CD4-positive, alpha-beta T cell treated with Interleukin-15 for 1 hour (primary cell): ENCODE results near the gene NFE2L1.
"Not testable (repeated sequence)": the region's sequence is repeated elsewhere in the genome, so short reads cannot be mapped to it uniquely, and the experiment has no call there.

Experiments
- DNase-seq: peaks from one replicate; pipeline ENCODE4 v3.0.0-alpha.2; 2020

Gene NFE2L1

DNA sequence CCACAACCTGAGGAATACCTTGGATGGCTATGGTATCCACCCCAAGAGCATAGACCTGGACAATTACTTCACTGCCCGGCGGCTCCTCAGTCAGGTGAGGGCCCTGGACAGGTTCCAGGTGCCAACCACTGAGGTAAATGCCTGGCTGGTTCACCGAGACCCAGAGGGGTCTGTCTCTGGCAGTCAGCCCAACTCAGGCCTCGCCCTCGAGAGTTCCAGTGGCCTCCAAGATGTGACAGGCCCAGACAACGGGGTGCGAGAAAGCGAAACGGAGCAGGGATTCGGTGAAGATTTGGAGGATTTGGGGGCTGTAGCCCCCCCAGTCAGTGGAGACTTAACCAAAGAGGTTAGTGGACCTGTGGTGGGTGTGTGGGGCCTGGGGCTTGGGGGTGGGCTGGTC lies 3.1 kb downstream of the NFE2L1 start:
- DNase-seq = no peak

DNA sequence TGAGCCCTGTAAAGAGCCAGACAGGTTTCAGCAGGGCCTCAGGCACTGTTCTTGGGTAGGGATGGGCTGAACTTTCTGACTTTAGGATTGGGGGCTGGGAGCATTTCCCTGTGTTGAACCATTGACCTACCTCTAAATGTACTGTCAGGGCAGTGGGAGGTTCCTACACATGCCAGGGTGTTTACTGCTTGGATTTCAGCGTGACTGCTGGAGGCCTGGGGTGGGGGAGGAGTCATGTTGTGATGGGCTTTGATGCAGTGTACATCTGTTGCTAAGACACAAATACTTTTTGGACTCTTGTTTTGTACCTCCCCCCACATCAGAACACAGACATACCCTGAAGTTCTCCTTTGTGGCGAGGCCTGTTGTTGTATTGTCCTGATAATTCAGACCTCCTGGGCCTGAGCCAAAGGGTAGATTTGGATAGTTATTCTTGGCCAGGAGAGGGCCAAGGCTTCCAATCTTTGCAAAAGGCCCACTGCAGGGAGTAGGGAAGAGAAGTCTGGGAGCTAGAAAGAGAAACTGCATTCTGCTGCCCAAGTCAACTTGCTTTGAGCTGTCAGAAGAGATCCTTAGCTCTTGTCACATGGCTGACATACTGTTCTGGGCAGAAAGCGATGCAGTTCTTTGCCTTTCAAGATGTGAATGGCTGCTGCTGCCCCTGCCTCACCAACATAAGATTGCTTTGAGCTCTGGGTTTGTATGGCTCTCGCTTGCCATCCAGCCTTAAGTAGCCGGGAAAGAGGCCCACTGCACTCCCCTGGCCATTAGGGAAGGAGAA lies 3.7 kb downstream of the NFE2L1 start:
- DNase-seq = no peak

DNA sequence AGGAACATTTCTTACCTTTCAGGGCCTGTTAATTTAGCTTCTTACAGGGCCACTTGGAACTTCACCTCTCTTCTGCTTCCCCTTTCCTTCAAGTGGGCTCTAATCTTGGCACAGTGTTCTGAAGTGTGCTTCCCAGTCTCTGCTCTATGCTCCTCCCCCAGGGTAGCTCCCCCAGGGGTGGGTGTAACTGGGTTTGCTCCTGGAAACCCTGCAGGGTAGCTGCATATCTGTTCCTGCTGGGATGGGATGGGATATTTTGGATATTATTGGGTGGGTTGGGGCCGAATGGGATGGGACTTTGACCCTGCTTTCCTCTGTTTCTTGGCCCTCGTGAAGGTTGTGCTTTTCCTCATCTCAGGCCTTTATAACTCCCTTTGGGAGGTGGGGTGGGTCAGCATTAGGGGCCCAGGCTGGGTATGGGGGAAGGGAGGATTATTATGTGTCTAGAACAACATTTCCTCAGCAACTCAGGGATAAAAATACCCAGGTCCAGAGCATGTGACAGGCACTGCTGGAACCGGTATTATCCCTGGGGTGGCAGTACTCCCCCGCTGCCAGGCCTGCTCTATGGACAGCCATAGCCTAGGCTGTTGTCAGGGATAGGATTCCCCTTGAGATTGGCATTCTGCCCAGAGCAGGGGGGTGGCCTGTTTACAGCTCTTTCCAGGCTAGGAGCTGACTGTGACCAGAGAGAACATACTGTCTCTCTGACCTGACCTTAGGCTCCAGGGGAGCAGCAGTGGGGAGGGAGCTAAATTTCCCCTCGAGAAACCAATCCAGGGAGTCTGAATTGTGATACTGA lies 5.0 kb downstream of the NFE2L1 start:
- no peak for DNase-seq

DNA sequence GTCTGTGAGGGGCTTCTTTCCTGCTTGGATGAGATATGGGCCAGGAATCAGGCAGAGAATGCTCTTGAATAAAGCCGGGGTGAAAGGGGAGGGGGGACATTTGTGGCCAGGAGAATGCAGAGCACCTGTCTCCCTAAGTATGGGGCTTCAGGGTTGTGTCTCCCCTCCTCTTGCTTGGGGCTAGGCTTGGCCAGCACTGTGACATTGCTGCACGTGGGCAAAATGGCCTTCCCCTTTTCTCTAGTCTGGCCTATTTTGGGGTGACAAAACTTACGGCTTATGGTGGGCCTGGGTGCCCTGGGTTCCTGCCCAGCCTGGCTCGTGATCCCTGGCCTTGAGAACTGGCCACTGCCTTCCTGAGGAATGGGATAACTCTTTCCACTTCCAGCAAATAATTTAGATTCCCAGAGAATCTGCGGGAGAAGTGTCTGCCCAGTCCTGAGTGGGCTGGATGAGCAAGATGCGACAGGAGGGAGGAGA lies 5.6 kb downstream of the NFE2L1 start:
- no peak for DNase-seq

DNA sequence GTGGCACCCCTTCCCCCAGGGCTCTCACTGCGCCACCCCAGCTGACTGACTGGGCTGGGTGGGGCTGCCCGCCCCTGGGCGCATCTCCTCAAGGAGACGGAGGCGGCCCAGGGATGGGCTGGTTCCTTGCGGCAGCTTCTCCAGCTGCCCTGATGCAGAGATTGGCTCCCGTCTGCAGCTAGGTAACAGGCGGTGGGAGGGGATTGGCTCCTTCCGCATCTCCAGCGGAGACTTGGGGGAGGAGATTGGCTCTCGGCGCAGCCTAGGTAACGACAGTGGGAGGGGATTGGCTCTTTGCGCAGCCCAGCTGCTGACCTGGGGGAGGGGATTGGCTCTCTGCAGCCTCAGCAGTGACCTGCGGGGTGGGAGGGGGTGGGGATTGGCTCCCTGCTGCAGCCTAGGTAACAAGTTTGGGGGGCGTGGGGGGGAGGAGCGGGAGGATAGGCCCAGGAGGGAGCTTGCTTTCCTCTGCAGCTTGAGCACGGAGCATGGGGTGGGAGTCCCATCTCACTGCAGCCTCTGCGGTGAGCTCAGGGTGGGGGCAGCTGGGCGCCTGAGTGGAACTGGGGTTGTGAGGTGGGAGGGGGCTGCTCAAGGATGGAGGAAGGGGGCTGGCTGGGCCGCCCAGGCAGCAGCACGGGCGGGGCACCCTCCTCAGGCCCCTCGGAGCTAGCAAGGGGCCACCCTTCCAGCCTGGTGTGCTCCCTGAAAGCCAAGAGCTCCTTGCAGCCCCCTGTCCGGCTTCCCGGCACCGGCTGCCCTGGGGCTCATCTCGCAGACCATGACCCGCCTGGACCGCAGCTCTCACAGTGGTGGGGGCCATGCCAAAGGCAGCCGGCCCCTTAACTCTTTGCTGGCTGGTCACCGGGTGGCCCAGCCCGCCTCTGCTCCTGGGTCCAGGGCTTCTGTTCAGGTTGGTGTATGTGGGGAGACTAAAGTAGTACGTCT lies 6.4 kb downstream of the NFE2L1 start:
- no peak for DNase-seq

DNA sequence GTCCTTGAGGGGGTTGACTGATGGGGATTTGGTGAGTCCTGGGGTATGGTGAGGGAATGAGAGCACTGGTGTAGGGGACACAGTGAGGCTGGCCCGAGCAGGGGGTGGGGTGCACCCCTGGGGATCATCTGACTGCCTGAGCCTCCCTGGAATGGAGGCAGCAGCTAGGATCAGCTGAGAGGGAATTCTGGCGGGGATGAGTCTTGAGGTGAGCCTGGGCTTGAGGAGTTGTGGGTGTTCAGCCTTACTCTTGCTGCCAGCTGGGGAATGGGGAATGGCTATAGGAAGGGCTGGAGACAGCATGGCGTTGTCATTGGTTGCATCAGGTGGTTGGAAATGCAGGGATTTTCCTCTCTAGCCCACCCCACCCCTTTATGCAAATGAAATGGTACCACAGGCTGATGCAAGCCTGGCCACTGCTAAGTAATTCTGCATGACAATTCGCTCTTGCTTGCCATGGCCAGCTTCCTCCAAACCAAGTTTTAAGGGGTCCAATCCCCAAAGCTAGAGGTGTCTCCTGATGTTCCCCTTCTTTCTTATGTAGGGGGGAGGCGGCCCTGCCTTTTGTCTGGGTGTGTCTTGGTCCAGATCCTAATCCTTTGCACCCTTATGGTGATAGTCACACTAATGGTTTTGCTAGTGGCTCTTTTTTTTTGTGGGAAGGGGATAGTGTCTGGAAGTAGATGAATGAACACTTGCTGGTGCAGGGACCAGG lies 7.5 kb downstream of the NFE2L1 start:
- no peak for DNase-seq

DNA sequence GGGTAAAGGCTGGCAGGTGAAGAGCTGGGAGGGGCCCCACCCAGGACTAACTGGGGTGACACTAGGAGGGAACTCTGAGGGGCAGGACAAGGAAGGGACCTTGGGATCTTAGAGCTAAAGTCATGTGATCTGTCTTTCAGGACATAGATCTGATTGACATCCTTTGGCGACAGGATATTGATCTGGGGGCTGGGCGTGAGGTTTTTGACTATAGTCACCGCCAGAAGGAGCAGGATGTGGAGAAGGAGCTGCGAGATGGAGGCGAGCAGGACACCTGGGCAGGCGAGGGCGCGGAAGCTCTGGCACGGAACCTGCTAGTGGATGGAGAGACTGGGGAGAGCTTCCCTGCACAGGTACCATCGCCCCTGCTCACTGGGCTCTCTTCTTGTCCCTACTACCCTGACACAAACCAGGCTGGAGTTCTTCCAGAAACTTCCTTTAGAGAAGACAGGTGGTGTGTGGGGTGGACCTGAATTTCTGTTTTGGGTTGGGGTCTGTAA lies 8.1 kb downstream of the NFE2L1 start:
- no peak for DNase-seq

DNA sequence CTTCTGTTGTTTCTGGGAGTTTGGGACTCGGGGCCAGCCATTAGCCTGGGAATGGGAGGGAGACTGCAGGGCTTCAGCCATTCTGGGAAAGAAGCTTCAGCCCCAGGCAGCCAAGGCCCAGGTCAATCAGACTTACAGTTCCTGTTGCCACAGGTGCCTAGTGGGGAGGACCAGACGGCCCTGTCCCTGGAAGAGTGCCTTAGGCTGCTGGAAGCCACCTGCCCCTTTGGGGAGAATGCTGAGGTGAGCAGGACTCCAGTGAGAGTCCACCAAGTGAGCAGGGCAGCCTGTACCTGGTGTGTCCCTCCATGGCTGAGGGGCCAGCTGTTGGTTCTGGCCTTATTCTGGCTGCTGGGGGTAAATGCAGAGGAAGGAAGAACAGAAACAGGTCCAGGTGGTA lies 8.7 kb downstream of the NFE2L1 start:
- DNase-seq = no peak

DNA sequence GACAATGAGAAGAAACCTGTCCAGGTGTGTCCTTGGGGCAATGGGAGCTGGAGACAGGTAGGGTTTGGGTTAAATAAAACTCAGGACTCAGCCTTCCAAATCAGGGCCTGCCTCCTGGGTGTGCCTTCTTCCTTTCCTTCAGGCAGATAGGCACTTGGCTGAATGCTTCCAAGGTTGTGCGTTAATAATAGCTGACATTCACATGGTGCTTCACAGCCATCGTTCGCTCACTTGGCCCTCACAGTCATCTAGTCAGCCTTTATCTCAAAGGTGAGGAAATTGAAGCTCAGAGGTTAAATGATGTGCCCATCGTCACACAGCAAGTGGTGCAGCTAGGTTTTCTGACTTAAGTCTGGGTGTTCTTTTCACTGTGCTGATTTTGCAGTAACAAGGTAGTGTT lies 9.5 kb downstream of the NFE2L1 start:
- DNase-seq = no peak

DNA sequence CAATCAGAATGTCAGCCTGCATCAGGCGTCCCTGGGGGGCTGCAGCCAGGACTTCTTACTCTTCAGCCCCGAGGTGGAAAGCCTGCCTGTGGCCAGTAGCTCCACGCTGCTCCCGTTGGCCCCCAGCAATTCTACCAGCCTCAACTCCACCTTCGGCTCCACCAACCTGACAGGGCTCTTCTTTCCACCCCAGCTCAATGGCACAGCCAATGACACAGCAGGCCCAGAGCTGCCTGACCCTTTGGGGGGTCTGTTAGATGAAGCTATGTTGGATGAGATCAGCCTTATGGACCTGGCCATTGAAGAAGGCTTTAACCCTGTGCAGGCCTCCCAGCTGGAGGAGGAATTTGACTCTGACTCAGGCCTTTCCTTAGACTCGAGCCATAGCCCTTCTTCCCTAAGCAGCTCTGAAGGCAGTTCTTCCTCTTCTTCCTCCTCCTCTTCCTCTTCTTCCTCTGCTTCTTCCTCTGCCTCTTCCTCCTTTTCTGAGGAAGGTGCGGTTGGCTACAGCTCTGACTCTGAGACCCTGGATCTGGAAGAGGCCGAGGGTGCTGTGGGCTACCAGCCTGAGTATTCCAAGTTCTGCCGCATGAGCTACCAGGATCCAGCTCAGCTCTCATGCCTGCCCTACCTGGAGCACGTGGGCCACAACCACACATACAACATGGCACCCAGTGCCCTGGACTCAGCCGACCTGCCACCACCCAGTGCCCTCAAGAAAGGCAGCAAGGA lies 10.4 kb downstream of the NFE2L1 start:
- DNase-seq = no peak

DNA sequence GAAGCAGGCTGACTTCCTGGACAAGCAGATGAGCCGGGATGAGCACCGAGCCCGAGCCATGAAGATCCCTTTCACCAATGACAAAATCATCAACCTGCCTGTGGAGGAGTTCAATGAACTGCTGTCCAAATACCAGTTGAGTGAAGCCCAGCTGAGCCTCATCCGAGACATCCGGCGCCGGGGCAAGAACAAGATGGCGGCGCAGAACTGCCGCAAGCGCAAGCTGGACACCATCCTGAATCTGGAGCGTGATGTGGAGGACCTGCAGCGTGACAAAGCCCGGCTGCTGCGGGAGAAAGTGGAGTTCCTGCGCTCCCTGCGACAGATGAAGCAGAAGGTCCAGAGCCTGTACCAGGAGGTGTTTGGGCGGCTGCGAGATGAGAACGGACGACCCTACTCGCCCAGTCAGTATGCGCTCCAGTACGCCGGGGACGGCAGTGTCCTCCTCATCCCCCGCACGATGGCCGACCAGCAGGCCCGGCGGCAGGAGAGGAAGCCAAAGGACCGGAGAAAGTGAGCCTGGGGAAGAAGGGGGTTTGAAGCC lies 11.0 kb downstream of the NFE2L1 start:
- no peak for DNase-seq

DNA sequence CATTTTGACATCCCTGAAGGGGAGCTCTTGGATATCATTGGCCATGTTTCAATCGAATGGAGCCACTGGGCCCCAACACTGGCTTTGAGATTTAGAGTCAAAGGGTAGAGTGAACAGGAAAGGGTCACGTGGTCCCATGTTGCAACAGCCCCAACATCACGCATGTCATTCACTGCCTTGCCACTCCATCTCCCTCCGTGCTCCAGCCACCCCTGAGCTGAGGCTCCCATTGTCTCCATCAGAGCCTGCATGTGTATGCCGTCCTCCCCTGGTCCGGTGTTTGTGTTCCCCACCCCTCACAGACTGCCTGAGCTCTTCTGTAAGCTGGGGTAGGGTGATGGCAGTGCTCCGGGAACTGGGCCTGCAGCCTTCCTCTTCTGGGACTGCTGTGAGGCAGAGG lies 12.1 kb downstream of the NFE2L1 start:
- DNase-seq = no peak

DNA sequence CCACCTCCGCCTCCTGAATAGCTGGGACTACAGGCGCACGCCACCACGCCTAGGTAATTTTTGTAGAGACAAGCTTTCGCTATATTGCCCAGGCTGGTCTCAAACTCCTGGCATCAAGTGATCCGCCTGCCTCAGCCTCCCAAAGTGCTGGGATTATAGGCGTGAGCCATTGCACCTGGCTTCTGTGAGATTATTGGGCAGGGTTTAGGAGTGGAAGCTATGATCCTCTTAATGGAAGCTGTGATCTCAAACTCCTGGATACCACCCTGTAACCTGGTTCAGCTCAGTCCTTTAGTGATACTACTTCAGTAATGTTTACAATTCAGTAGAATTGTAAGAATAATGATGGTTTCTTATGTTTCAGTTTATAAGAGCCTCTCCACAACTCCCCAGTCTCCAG lies 14.1 kb downstream of the NFE2L1 start:
- no peak for DNase-seq

DNA sequence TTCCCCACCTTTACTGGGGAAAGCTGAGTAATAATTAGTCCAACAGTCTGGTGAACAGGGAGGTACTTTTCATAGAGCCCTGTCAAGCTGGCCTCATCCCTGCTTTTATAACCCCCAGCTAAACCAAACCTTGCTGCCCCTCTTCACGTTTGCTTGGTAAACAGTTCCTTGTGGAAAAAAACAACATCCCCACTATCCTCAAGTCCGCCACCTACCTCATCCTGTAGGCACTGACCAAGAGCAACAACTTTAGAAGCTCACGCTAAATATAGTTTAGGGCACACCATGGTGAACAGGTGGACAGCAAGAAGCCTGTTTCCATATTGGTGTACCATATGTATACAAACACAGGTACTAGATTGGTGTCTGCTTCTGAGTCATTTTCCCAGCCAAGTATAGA lies 16.5 kb downstream of the NFE2L1 start:
- DNase-seq = no peak

DNA sequence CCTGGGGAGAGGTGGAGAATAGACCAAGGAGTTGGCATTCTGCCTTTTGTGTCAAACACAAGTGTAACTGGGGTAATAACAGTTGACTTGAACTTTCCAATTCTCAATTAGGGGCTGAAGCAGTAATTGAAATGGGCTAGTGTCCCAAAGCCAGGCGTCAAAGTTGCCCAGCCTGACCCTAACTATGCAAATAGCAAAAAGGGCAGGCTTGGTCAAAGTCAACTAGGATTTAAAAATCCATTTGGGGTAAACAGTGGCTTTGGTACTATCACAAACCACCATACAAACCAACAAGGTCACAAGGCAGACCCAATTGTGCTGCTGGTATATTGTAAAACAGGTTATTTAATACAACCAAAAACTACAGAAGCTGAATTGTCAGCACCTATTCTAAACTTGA lies 18.0 kb downstream of the NFE2L1 start:
- DNase-seq = no peak

DNA sequence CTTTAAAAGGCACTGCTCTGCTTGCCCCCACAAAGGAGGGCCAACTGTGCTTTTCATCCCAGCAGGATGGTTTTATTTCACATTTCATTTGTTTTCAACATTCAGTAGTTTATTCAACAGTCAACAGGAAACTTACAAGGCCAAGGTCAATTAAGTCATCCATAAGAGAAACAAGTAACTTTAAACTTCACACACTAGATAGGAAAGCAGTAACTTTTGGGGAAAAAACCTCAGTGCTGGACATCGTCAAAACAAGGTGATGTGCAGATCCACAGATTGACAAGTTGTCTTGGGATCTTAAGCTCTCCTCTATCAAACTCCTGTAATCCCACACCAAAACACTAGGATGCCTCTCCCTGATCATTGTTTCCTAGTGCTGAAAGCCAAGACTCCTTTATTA lies 18.5 kb downstream of the NFE2L1 start:
- no peak for DNase-seq

DNA sequence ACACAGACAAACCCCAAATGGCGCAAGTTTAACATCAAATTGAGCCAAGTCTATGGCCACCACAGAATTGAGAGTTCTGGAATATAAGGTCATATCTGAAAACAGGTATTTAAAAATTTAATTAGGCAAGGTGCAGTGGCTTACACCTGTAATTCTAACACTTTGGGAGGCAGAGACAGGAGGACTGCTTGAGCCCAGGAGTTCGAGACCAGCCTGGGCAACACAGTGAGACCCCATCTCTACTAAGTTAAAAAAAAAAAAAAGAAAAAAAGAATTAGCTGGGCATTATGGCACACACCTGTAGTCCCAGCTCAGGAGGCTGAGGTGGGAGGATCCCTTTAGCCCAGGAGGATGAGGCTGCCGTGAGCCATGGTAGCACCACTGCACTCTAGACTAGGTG lies 19.1 kb downstream of the NFE2L1 start:
- DNase-seq = no peak

DNA sequence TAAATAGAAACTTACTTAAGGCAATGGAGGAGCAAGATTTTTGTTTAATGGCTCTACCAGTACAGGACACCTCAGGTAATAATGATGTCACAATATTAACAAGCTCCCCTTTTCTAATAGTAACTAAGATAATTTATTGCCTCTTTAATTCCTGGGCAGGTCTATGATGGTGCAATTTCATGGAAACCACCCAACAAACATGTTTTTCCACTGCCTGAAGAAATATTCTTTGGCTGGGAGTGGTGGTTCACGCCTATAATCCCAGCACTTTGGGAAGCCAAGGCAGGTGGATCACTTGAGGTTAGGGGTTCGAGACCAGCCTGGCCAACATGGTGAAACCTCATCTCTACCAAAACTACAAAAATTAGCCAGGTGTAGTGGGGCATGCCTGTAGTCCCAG lies 19.6 kb downstream of the NFE2L1 start:
- not testable (repeated sequence) for DNase-seq

DNA sequence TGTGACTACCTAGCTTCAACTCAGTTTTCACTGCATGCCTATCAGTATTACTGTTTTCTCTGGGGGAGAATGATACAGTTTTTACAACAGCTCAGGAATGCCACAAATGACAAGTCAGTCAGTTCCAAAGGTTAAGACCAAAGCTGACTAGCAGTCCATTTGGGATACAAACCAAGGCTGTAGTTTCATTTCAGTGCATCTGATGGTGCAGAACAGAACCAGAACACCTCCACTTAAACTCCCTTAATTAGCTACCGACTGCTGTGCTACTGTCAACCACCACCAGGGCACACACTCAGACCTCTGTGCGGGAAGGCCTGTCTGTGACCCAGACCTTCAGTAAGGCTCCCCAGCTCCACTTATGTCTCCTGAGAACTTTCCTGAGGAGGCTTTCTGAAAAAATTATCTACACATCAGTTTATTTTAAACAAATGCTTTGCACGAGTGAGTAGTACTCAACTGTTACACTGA lies 20.4 kb downstream of the NFE2L1 start:
- no peak for DNase-seq

DNA sequence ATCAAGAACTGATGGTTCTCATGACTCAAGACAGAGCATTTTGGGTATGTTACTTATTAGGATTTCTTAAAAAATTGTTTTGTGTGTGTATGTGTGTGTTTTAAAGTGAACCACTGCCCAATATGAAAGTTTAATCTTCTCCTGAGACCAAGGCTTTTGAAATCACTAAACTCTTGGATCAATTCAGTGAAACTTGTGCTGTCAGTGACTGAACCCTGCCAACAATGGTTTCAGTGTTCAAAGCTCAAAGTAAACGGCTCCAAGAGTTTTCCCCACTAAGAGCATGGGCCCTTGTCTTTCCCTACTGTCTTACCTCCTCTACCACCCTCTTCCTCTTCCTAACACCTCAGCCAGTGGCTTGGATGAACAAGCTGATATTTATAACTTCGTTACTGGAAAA lies 22.0 kb downstream of the NFE2L1 start:
- no peak for DNase-seq

DNA sequence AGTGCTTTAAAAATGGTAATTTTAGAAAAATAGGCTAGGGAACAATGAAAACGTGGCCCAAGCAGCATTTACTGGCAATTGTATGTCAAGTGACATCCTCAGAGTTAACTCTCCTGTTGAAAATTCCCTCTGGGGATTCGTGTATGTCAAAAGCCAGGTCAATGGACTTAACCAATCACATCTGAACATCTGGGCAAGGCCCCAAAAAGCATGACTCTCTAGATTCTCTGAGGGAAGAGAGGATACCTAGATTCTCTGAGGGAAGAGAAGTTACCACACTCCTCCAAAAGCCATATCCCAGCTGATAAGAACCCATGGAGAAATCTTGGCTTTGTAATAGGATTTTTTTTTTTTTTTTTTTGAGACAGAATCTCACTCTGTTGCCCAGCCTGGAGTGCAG lies 23.5 kb downstream of the NFE2L1 start:
- no peak for DNase-seq
